AG04450 (cell line): ENCODE results near the gene PROM1. TPM values are rescaled to one million over a fixed set of nuclear protein-coding genes. Genes with fewer than 3 reads are reported as not detected.

ENCODE experiments used
- CTCF ChIA-PET: fragments of 300-600, 350-600 bp; formaldehyde crosslinking; extraction: SDS; loops from one replicate; lab custom pipeline; 2022; ENCODE audit warnings: antibody characterized with exemption, inconsistent platforms; lab: Charles Lee
- POLR2A ChIA-PET: fragments of 350-600 bp; formaldehyde crosslinking; extraction: SDS; loops from one replicate; lab custom pipeline; 2021; ENCODE audit warnings: antibody characterized with exemption, inconsistent platforms; lab: Yijun Ruan, JAX
- DNase-seq: peaks from one replicate; pipeline ENCODE4 v3.0.0-alpha.2; 2011; ENCODE audit warnings: low read depth, low spot score
- H3K27ac ChIP-seq: one replicate; pipeline ENCODE4 v1.5.1; 2012; ENCODE audit warnings: low read depth, low read length, control low read depth
- H3K27me3 ChIP-seq: one replicate; pipeline ENCODE4 v1.6.0; 2012; ENCODE audit warnings: low read length; ENCODE audit not compliant: control insufficient read depth, insufficient read depth
- H3K4me3 ChIP-seq: 2 replicates; pipeline ENCODE4 v1.5.1; 2011; ENCODE audit warnings: mild to moderate bottlenecking, low read depth, low read length, control low read depth
- H3K9me3 ChIP-seq: 2 replicates; pipeline ENCODE4 v1.5.1; 2012; ENCODE audit warnings: low read length; ENCODE audit not compliant: control insufficient read depth, insufficient read depth
- CTCF ChIP-seq: IDR thresholded peaks from 2 replicates; pipeline ENCODE4 v1.5.1; 2011; ENCODE audit warnings: low read depth, low read length, control low read depth, inconsistent platforms
- polyA plus RNA-seq: library from polyadenylated mRNA; depleted of rRNA; stranded (reverse); fragments of >200 nt; gene quantifications from 2 replicates; pipeline ENCODE4 v1.2.3, GENCODE V29; 2011

Gene PROM1
- polyA plus RNA-seq, 1 experiment = not detected

- ChIA-PET POLR2A (no interaction called here), CTCF (interaction anchor here (0.6 to 1.8 kb wide), 2 partner anchors 15 to 242 kb away, joined by 4 to 11 read pairs; no protein-coding TSS in a partner anchor)
- Histone ChIP-seq H3K27me3 (peaks cover 11% of the 10 kb centered on the region), H3K27ac (no peak overlapping the region), H3K4me3 (no peak overlapping the region), H3K9me3 (no peaks in the 10 kb centered on the region)
- TF ChIP-seq CTCF = no peak
- DNase-seq = no peak
Observed at GRCh38 chr4:15986907-15987306, 96.9 kb downstream of the PROM1 start.

- POLR2A ChIA-PET = no interaction called here
- H3K27ac ChIP-seq = no peak overlapping the region
Observed at GRCh38 chr4:15983610-15984009, 100.2 kb downstream of the PROM1 start.

GRCh38 chr4:15982842-15983524, 100.8 kb downstream of the PROM1 start:
- no peak for TF ChIP-seq CTCF
- ChIA-PET CTCF (interaction anchor here (0.6 kb wide), 1 partner anchor 18 kb away, joined by 3 read pairs; no protein-coding TSS in a partner anchor), POLR2A (no interaction called here)
- Histone ChIP-seq H3K27me3 (peaks cover 10% of the 10 kb centered on the region), H3K4me3 (no peak overlapping the region), H3K9me3 (no peaks in the 10 kb centered on the region), H3K27ac (no peak overlapping the region)
- DNase-seq = no peak

More at GRCh38 chr4:15983610-15984009, 100.2 kb downstream of the PROM1 start:
- peaks cover 9% of the 10 kb centered on the region for H3K27me3 ChIP-seq
- H3K9me3 ChIP-seq = no peaks in the 10 kb centered on the region
- H3K4me3 ChIP-seq = no peak overlapping the region
- CTCF ChIA-PET = interaction anchor here (0.6 kb wide), 1 partner anchor 17 kb away, joined by 3 read pairs; no protein-coding TSS in a partner anchor
- DNase-seq = no peak
- no peak for TF ChIP-seq CTCF

GRCh38 chr4:15976456-15977447, 107.1 kb downstream of the PROM1 start:
- Histone ChIP-seq H3K27me3 (peaks cover 13% of the 10 kb centered on the region), H3K4me3 (no peak overlapping the region), H3K27ac (no peak overlapping the region), H3K9me3 (no peaks in the 10 kb centered on the region)
- CTCF ChIA-PET = no interaction called here
- no peak for TF ChIP-seq CTCF
- no peak for DNase-seq
- POLR2A ChIA-PET = no interaction called here
